Measurements from ENCODE around the gene NAA15. TPM values are rescaled to one million over a fixed set of nuclear protein-coding genes. Genes with fewer than 3 reads are reported as not detected.

NAA15 gene
- total and polyA plus RNA-seq, 7 donors: 17.2 to 53.7 (median 43.0) TPM

DNA sequence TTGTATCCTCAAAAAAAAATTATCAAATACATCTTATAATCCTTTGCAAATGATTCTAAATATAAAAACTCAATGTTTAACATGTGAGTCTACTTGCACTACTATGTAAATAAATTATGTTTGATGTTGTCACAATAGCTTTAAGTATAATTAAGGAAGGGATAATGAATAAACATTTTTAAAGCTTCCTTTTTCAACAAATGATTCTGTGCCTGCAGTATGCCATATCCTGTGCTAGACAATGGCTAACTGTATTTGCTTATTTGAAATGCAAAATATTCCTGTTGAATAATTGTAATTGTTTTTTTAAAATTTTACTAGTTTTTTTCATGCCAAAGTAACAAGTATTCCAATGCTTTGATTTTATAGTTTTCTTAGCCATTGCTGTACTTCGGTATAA is 60.0 kb downstream of the NAA15 start:
- no peaks in the 10 kb centered on the region for H3K27me3 ChIP-seq (ENCODE audit: insufficient read depth in 3 of 3, low read length in 2 of 3)
- no peak for DNase-seq
- H3K9me3 ChIP-seq: no peaks in the 10 kb centered on the region
- ATAC-seq: no peak
- intact Hi-C loops (cut with DNase I): no loop called here
- no peak overlapping the region for H3K27ac ChIP-seq
- H3K4me1 ChIP-seq: peaks cover 5% of the 10 kb centered on the region
- 96 to 100% (median 98%) methylated on average over 1 of the region's 1 CpG for WGBS, 3 donors
- no peak overlapping the region for H3K4me3 ChIP-seq
- H3K36me3 ChIP-seq (ENCODE audit: insufficient read depth in 1 of 2, low read depth in 1 of 2): peaks cover 2 to 97% of the 10 kb centered on the region in 2 donors
- TF ChIP-seq, protein P1, sequence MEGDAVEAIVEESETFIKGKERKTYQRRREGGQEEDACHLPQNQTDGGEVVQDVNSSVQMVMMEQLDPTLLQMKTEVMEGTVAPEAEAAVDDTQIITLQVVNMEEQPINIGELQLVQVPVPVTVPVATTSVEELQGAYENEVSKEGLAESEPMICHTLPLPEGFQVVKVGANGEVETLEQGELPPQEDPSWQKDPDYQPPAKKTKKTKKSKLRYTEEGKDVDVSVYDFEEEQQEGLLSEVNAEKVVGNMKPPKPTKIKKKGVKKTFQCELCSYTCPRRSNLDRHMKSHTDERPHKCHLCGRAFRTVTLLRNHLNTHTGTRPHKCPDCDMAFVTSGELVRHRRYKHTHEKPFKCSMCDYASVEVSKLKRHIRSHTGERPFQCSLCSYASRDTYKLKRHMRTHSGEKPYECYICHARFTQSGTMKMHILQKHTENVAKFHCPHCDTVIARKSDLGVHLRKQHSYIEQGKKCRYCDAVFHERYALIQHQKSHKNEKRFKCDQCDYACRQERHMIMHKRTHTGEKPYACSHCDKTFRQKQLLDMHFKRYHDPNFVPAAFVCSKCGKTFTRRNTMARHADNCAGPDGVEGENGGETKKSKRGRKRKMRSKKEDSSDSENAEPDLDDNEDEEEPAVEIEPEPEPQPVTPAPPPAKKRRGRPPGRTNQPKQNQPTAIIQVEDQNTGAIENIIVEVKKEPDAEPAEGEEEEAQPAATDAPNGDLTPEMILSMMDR (IDR thresholded peaks at IDR 0.05): no peak

GRCh38 chr4:139367421-139368090 is 66.3 kb downstream of the NAA15 start:
- peaks cover 2 to 77% of the 10 kb centered on the region in 2 donors for H3K36me3 ChIP-seq (ENCODE audit: insufficient read depth in 1 of 2, low read depth in 1 of 2)
- WGBS, 3 donors: 75 to 92% (median 83%) methylated on average over 1 of the region's 1 CpG
- TF ChIP-seq, protein P1 (IDR thresholded peaks at IDR 0.05): no peak
- intact Hi-C loops (cut with DNase I): no loop called here
- ATAC-seq: no peak
- H3K4me3 ChIP-seq: no peak overlapping the region
- no peaks in the 10 kb centered on the region for H3K9me3 ChIP-seq
- H3K27ac ChIP-seq: no peak overlapping the region
- no peak for DNase-seq
- no peaks in the 10 kb centered on the region for H3K4me1 ChIP-seq
- H3K27me3 ChIP-seq (ENCODE audit: insufficient read depth in 3 of 3, low read length in 2 of 3): no peaks in the 10 kb centered on the region

DNA sequence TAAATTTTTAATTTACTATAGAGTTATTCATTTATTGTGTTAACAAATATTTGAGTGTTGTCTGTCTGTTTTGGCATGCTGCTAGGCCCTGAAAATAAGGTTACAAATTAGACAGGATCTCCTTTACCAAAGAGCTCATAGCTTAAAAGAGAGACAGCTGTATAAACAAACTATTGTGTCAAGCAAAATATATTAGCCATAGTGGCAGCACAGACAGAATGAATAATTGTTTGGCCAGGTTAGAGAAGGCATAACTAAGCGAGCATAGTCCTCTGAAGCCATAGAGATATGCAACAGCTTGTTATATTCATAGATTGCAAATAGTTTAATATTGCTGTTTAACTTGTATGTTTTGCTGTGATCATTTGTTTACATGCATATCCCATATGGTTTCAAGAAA is 67.7 kb downstream of the NAA15 start:
- WGBS, 3 donors: 70 to 91% (median 85%) methylated on average over 1 of the region's 1 CpG
- no peak overlapping the region for H3K4me3 ChIP-seq
- no peak for DNase-seq
- no peaks in the 10 kb centered on the region for H3K4me1 ChIP-seq
- no peaks in the 10 kb centered on the region for H3K27me3 ChIP-seq (ENCODE audit: insufficient read depth in 3 of 3, low read length in 2 of 3)
- intact Hi-C loops (cut with DNase I): no loop called here
- H3K36me3 ChIP-seq (ENCODE audit: insufficient read depth in 1 of 2, low read depth in 1 of 2): peaks cover 2 to 77% of the 10 kb centered on the region in 2 donors
- ATAC-seq: no peak
- no peak overlapping the region for H3K27ac ChIP-seq
- TF ChIP-seq, protein P1 (IDR thresholded peaks at IDR 0.05): no peak
- no peaks in the 10 kb centered on the region for H3K9me3 ChIP-seq

DNA sequence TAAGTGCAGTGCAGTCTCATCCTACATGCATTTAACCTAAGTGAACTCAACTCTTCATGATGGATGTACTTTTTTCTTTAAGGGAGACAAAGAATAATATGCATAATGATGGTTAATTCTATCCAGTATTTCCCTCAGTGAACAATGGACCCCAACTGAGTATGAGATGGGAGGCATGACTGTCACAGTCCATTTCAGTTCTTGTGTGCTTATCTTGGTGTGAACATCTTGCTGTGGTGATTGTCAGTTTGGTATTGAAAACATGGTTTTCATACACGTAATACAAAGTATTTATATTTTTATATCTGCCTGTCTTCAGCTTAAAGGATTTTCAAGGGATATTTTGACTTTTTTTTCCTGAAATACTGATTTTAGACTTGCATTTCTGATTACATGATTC is 72.9 kb downstream of the NAA15 start:
- Histone ChIP-seq H3K27ac (no peak overlapping the region), H3K36me3 (ENCODE audit: insufficient read depth in 1 of 2, low read depth in 1 of 2) (peaks cover 4 to 88% of the 10 kb centered on the region in 2 donors), H3K4me1 (no peaks in the 10 kb centered on the region), H3K4me3 (no peak overlapping the region), H3K27me3 (ENCODE audit: insufficient read depth in 3 of 3, low read length in 2 of 3) (no peaks in the 10 kb centered on the region), H3K9me3 (no peaks in the 10 kb centered on the region)
- 93 to 96% (median 95%) methylated on average over 1 of the region's 1 CpG for WGBS, 3 donors
- intact Hi-C loops (cut with DNase I): no loop called here
- ATAC-seq: no peak
- TF ChIP-seq, protein P1 (IDR thresholded peaks at IDR 0.05): no peak
- no peak for DNase-seq

GRCh38 chr4:139386421-139386820 is 85.1 kb downstream of the NAA15 start:
- Histone ChIP-seq H3K9me3 (no peaks in the 10 kb centered on the region), H3K36me3 (ENCODE audit: insufficient read depth in 1 of 2, low read depth in 1 of 2) (peaks cover 2 to 84% of the 10 kb centered on the region in 2 donors), H3K27ac (no peak overlapping the region), H3K27me3 (ENCODE audit: insufficient read depth in 3 of 3, low read length in 2 of 3) (no peaks in the 10 kb centered on the region), H3K4me3 (no peak overlapping the region), H3K4me1 (no peaks in the 10 kb centered on the region)
- TF ChIP-seq, protein P1 (IDR thresholded peaks at IDR 0.05): no peak
- WGBS, 3 donors: 94 to 95% (median 94%) methylated on average over 4 of the region's 4 CpGs
- no peak for DNase-seq
- intact Hi-C loops (cut with DNase I): no loop called here
- ATAC-seq: no peak

Data from psoas muscle (tissue), 8 donors.